DOHH2 (cell line): Measurements from ENCODE around the gene RASA4B.

Experiments used
- H3F3A ChIP-seq: fragments of 200-600 bp; sonication (generic), shearing (Covaris generic); 2 replicates; pipeline ENCODE4 v1.6.0; 2016; ENCODE audit warnings: antibody characterized with exemption, mild to moderate bottlenecking; ENCODE audit not compliant: control insufficient read depth, insufficient read depth
- H3K27ac ChIP-seq: fragments of 200-600 bp; sonication (generic); 2 replicates; pipeline ENCODE4 v1.5.1; 2014; ENCODE audit warnings: low read depth, mild to moderate bottlenecking, low read length, moderate library complexity
- H3K27me3 ChIP-seq: fragments of 200-600 bp; sonication (generic); 2 replicates; pipeline ENCODE4 v1.6.1; 2014; ENCODE audit warnings: mild to moderate bottlenecking, low read length, mixed read lengths; ENCODE audit not compliant: control insufficient read depth
- H3K36me3 ChIP-seq: fragments of 200-600 bp; sonication (generic); 2 replicates; pipeline ENCODE4 v1.6.1; 2014; ENCODE audit warnings: mild to moderate bottlenecking, low read length, moderate library complexity, mixed read lengths; ENCODE audit not compliant: control insufficient read depth
- H3K4me1 ChIP-seq: fragments of 200-600 bp; sonication (generic); 2 replicates; pipeline ENCODE4 v1.6.1; 2014; ENCODE audit warnings: mild to moderate bottlenecking, low read length, mixed read lengths; ENCODE audit not compliant: control insufficient read depth
- H3K4me2 ChIP-seq: fragments of 200-600 bp; sonication (generic); 2 replicates; pipeline ENCODE4 v1.6.0; 2014; ENCODE audit warnings: mild to moderate bottlenecking, low read length, moderate library complexity
- H3K4me3 ChIP-seq: fragments of 200-600 bp; sonication (generic); 2 replicates; pipeline ENCODE4 v1.5.1; 2014; ENCODE audit warnings: mild to moderate bottlenecking, low read length, mixed read lengths
- H3K79me2 ChIP-seq: fragments of 200-600 bp; sonication (generic); 2 replicates; pipeline ENCODE4 v1.6.1; 2014; ENCODE audit warnings: mild to moderate bottlenecking, low read length, mixed read lengths; ENCODE audit not compliant: control insufficient read depth
- H3K9me2 ChIP-seq: fragments of 200-600 bp; sonication (generic); replicated peaks from 2 replicates; pipeline ENCODE4 v1.6.1; 2014; ENCODE audit warnings: mild to moderate bottlenecking, low read length, mixed read lengths; ENCODE audit not compliant: control insufficient read depth
- H3K9me3 ChIP-seq: fragments of 200-600 bp; sonication (generic); 2 replicates; pipeline ENCODE4 v1.6.1; 2014; ENCODE audit warnings: antibody characterized with exemption, low read length, mixed read lengths; ENCODE audit not compliant: control insufficient read depth, insufficient read depth
- H4K20me1 ChIP-seq: fragments of 200-600 bp; sonication (generic); 2 replicates; pipeline ENCODE4 v1.6.0; 2014; ENCODE audit warnings: low read depth, mild to moderate bottlenecking, antibody characterized with exemption, low read length, moderate library complexity; ENCODE audit not compliant: control insufficient read depth, insufficient read depth
- EZH2phosphoT487 ChIP-seq: fragments of 200-600 bp; sonication (generic); IDR thresholded peaks from 2 replicates; pipeline ENCODE4 v1.6.1; 2017; ENCODE audit warnings: borderline replicate concordance, mild to moderate bottlenecking, antibody characterized with exemption, low read length, moderate library complexity, mixed read lengths
- TF ChIP-seq, protein P1 (sequence below): fragments of 200-600 bp; sonication (generic); IDR thresholded peaks from one replicate; pipeline ENCODE4 v1.5.1; 2014; ENCODE audit warnings: antibody characterized with exemption, mild to moderate bottlenecking, low read depth, low read length; ENCODE audit not compliant: poor library complexity, severe bottlenecking

Gene RASA4B

DNA sequence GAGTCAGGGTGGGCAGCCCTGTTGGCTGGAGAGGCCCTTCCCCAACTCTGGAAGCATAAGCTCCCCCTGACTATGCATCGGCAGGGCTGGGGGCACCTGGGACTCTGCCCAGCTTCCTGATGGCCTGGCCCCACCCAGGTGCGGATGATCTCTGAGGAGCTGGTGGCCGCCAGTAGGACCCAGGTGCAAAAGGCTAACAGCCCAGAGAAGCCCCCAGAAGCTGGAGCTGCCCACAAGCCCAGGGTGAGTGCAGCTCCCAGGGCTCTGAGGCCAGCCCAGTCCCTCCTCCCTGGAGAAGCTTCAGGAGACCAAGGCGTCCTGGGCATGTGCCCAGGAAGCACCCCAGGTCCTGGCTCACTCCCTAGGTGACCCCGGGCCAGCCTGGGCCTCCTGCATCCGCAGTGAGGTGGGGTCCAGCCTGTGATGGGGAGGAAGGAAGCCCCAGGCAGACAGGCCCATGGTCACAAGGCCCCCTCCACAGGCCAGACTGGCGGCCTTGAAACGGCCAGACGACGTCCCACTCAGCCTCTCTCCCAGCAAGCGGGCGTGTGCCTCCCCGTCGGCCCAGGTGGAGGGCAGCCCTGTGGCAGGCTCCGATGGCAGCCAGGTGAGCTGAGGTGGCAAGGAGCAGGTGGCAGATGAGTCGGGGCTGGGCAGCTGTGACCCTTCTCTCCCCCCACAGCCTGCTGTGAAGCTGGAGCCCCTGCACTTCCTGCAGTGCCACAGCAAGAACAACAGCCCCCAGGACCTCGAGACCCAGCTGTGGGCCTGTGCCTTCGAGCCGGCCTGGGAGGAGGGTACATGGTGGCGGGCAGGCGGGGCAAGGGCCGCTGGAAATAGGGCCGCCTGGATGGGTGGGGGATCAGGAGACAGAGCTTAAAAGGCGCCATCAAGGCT, 49.7 kb downstream of the RASA4B start:
- Histone ChIP-seq H3K27me3 (no peaks in the 10 kb centered on the region), H3K36me3 (peaks cover 61% of the 10 kb centered on the region), H3K79me2 (peaks cover 30% of the 10 kb centered on the region), H3K4me3 (no peak overlapping the region), H3K27ac (no peak overlapping the region), H3F3A (peaks cover 4% of the 10 kb centered on the region; the same call in 1 of the 2 replicates), H4K20me1 (peaks cover 12% of the 10 kb centered on the region; the same call in 1 of the 2 replicates), H3K4me1 (peaks cover 26% of the 10 kb centered on the region), H3K4me2 (no peak overlapping the region), H3K9me2 (no peaks in the 10 kb centered on the region), H3K9me3 (no peaks in the 10 kb centered on the region)
- no peak for TF ChIP-seq EZH2phosphoT487
- TF ChIP-seq, protein P1, sequence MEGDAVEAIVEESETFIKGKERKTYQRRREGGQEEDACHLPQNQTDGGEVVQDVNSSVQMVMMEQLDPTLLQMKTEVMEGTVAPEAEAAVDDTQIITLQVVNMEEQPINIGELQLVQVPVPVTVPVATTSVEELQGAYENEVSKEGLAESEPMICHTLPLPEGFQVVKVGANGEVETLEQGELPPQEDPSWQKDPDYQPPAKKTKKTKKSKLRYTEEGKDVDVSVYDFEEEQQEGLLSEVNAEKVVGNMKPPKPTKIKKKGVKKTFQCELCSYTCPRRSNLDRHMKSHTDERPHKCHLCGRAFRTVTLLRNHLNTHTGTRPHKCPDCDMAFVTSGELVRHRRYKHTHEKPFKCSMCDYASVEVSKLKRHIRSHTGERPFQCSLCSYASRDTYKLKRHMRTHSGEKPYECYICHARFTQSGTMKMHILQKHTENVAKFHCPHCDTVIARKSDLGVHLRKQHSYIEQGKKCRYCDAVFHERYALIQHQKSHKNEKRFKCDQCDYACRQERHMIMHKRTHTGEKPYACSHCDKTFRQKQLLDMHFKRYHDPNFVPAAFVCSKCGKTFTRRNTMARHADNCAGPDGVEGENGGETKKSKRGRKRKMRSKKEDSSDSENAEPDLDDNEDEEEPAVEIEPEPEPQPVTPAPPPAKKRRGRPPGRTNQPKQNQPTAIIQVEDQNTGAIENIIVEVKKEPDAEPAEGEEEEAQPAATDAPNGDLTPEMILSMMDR = no peak

- H3K4me3 ChIP-seq = peak overlapping the region; percentile 94
- H3K36me3 ChIP-seq = peaks cover 44% of the 10 kb centered on the region
- TF ChIP-seq, protein P1 = no peak
- no peak for TF ChIP-seq EZH2phosphoT487
- peak overlapping the region; percentile 86 for H3K4me2 ChIP-seq
- H4K20me1 ChIP-seq = 0 out of 2 replicates have a peak, but pooled peaks cover 10% of the 10 kb centered on the region
- H3K79me2 ChIP-seq = peaks cover 37% of the 10 kb centered on the region
- no peaks in the 10 kb centered on the region for H3K27me3 ChIP-seq
- H3K27ac ChIP-seq = peak overlapping the region; percentile 58
- peaks cover 4% of the 10 kb centered on the region; the same call in 1 of the 2 replicates for H3F3A ChIP-seq
- H3K9me3 ChIP-seq = no peaks in the 10 kb centered on the region
- H3K9me2 ChIP-seq = no peaks in the 10 kb centered on the region
- peaks cover 26% of the 10 kb centered on the region for H3K4me1 ChIP-seq
Measured at GRCh38 chr7:102466097-102466496, 51.5 kb downstream of the RASA4B start.

DNA sequence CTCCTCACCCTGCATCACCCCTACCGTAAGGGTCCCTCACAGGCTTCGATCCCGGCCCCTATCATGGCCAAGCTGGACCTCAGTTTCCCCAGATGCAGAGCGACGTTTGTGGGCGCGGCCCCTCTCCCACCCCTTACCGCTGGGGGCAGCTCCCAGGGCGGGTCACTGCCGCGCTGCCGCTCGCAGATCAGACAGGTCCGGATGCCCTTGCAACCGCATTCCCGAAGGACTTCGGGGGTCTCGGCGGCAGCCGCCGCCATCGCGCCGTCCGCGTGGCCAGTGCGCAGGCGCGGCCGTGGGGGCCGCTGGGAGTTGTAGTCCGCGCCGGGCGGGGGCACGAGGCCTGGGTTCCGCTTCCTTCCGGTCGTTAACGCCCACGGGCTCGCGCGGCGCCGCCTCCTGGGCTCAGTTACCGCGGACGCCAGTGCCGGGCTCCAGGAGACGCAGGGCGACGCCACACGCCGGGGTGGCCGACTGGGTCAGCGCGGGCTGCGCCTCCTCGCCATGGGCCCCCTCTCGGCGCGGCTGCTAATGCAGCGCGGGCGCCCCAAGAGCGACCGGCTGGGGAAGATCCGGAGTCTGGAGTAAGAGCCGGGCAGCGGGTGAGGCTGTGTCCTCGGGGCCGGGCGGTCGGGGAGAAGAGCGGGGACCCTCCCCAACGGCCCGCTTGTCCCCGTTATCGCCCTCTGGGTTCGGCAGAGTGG, 52.8 kb downstream of the RASA4B start, which contains the start of the genes ALKBH4 and LRWD1:
Gene ALKBH4 (minus strand): TSS at position 287 of the 704 bp plus-strand sequence. CDS start 27 bp downstream, at position 260.
Gene LRWD1 (plus strand): TSS at position 408 of the 704 bp plus-strand sequence. CDS start 97 bp downstream, at position 505.
- H3K79me2 ChIP-seq = peaks cover 37% of the 10 kb centered on the region
- peaks cover 34% of the 10 kb centered on the region for H3K36me3 ChIP-seq
- 0 out of 2 replicates have a peak, but pooled peaks cover 10% of the 10 kb centered on the region for H4K20me1 ChIP-seq
- H3K9me2 ChIP-seq = no peaks in the 10 kb centered on the region
- no peak for TF ChIP-seq EZH2phosphoT487
- TF ChIP-seq, protein P1 = peak; percentile 20
- peaks cover 4% of the 10 kb centered on the region; the same call in 1 of the 2 replicates for H3F3A ChIP-seq
- H3K27me3 ChIP-seq = no peaks in the 10 kb centered on the region
- H3K9me3 ChIP-seq = no peaks in the 10 kb centered on the region
- H3K4me3 ChIP-seq = peak within 1 kb of the TSS; percentile 94
- peaks cover 26% of the 10 kb centered on the region for H3K4me1 ChIP-seq
- H3K27ac ChIP-seq = peak within 1 kb of the TSS; percentile 58
- peak within 1 kb of the TSS; percentile 86 for H3K4me2 ChIP-seq
